Mucosa of gallbladder (tissue), 1 donor: ENCODE data around the gene ASCC1. TPM values are rescaled to one million over a fixed set of nuclear protein-coding genes. Genes with fewer than 3 reads are reported as not detected.
A peak's percentile ranks its signal among the peaks of the same experiment; 100 is the strongest.
"Not testable (repeated sequence)": the region's sequence is repeated elsewhere in the genome, so short reads cannot be mapped to it uniquely, and the experiment has no call there.

ENCODE experiments used
- DNase-seq: peaks from one replicate; pipeline ENCODE4 v3.0.0-alpha.2; 2020; ENCODE audit warnings: low spot score
- total RNA-seq: library from RNA; stranded (reverse); gene quantifications from one replicate; pipeline ENCODE4 v1.2.1, GENCODE V29; 2021
- donor health status: DM: no; HTN: no; CAD: no.

The ASCC1 gene
- total RNA-seq, 1 donor from 2014 or later, result 27.5 TPM

DNA sequence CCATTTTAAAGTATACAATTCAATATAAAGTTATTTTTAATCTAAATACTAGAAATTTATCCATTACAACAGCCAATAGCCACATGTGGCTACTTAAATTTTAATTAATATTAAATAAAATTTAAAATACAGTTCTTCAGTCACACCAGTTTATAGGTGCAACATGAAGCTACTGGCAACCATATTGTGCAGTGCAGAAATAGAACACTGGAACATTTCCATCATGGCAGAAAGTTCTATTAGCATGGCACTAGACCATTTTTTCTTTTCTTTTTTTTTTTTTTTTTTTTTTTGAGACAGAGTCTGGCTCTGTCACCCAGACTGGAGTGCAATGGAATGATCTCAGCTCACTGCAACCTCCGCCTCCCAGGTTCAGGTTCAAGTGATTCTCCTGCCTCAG lies 5.2 kb upstream of the ASCC1 start:
- DNase-seq, result no peak

DNA sequence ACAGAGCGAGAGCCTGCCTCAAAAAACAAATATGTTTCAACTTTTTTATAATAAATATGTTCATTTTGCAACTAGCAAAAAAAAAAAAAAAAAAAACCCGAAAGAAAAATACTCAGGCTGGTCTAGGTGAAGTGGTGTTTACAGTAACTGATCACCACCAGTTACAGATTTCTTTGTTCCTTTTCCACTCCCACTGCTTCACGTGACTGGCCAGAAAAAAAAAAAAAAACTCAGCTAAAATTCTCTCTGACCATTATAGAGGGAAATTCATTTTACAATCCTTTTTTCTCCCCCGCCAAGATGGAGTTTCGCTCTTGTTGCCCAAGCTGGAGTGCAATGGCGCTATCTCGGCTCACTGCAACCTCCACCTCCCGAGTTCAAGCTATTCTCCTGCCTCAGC lies 4.6 kb upstream of the ASCC1 start:
- DNase-seq, result no peak

DNA sequence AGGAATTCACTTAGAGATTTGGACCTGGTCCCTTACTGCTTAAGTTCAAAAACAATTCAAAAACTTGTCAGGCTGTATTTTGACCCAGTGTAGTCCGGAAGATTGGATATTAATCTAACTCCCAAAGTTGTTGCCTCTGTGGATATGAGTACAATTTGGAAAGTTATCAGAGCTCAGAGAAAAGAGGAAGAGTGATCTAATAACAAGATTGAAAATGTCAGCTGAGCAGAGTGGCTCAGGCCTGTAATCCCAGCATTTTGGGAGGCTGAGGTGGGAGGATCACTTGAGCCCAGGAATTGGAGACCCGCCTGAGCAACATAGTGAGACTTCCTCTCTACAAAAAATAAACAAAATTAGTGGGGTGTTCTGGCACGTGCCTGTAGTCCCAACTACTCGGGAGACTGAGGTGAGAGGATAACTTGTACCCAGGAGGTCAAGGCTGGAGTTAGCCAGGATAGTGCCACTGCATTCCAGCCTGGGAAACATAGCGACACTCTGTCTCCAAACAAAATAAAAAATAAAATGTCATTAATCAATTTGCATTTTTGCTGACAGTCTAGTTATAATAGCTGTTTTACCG lies 3.2 kb upstream of the ASCC1 start:
- no peak for DNase-seq

DNA sequence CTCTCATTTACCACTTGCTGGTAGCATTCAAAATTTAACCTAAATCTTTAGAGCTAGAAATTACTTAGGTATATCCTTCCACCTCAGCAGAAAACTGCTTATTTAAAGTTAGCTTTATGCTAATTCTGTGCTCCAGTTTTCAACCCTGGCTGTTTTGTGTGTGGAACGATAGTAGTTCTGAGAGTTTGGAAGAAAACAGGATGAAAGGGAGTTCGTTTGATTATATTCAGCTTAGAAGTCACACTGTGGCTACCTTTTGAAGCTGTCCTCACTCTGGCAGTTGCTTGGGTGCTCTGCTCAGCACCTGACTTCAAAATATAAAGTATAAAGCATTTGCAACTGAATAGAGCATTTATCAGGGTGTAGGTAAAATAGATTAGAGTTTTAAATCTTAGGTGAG lies 2.6 kb upstream of the ASCC1 start:
- DNase-seq, result no peak

DNA sequence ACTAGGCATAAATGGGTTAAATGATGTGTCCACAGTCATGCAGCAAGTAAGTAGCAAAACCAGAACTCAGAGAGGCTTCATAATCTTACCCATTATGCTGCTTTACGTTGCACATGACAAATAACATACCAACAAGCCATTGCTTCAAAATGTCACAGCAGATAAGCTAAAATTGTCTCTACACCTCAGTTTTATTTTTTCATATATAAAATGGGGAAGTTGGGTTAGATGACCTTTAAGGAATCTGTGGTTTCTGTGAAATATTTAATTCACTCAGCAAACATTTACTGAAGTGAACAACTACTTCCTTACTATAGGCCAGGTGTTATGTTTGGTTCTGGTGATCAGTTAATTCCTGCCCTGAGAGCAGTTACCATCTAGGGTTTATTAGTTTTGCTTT lies 2.2 kb upstream of the ASCC1 start:
- DNase-seq, result no peak

DNA sequence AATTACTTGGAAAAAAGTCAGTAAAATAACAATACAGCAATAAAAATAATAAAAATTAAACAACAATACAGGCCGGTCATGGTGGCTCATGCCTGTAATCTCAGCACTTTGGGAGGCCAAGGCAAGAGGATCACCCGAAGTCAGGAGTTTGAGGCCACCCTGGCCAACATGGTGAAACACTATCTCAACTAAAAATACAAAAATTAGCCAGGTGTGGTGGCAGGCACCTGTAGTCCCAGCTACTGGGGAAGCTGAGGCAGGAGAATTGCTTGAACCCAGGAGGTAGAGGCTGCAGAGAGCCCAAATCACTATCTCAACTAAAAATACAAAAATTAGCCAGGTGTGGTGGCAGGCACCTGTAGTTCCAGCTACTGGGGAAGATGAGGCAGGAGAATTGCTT lies 4.2 kb downstream of the ASCC1 start:
- DNase-seq, result not testable (repeated sequence)

DNA sequence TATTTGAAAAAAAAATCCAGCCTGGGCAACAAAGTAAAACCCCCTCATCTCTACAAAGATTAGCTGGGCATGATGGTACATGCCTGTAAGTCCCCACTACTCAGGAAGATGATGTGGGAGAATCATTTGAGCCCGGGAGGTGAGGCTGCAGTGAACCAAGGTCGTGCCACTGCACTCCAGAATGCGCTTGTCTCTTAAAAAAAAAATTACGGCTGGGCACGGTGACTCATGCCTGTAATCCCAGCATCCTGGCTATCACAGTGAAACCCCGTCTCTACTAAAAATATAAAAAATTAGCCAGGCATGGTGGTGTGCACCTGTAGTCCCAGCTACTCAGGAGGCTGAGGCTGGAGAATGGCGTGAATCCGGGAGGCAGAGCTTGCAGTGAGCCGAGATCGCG lies 4.7 kb downstream of the ASCC1 start:
- not testable (repeated sequence) for DNase-seq

DNA sequence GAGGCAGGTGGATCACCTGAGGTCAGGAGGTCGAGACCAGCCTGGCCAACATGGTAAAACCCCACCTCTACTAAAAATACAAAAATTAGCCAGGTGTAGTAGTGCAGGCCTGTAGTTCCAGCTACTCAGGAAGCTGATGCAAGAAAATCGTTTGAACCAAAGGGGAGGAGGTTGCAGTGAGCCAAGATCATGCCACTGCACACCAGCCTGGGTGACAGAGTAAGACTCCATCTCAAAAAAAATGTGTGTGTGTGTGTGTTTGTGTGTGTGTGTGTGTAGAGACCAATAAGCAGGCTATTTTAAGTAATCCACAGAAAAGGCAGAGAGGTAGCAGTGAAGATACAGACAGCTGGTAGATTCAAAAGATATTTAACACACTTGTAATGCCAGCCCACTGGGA lies 7.5 kb downstream of the ASCC1 start:
- DNase-seq, result not testable (repeated sequence)

DNA sequence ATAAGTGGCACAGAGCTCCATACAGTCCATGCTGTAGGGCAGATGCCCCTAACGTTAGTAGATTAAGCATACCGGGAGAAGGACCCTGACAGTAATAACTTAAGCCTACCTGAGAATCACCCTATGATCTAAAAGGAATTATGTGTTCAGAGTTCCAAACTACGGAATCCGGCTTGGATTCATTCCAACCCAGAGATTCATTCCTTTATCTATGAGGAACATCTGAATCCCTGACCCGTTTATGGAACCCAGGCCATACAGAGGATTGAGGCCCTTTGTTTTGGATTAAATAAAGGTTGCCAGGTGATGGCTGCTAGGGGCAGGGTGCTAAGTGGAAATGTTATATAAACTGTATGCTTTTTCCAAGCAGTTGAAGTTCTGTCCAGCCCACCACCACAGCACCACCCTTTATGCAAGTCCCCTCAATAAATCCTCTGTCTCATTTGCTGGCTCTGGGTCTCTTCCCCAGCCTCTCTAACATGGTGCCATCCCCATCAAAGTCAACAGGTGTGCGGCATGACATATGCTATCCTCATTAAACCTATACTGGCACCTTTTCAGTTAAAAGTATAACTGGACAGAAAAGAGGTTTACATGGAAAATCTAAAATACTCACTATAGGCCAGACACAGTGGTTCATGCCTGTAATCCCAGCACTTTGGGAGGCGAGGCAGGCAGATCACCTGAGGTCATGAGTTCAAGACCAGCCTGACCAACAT lies 9.4 kb downstream of the ASCC1 start:
- no peak for DNase-seq

DNA sequence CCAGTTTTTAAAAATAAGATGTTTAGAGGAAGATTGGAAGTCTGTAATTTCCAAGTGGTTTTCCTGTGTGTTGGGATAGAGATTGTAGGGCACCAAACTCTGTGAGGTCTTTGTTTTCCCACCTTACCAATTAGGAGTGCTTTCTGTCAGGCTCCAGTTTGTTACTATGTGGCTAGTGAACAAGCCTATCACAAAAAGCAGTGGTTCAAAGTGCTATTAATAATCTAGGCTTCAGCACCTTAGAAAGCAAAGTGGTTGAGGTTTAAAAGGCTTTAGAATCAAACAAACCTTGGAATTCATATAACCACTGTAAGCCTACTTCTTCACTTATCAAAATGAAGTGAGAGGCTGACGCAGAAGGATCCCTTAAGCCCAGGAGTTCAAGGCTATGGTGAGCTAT lies 11.4 kb downstream of the ASCC1 start:
- no peak for DNase-seq

DNA sequence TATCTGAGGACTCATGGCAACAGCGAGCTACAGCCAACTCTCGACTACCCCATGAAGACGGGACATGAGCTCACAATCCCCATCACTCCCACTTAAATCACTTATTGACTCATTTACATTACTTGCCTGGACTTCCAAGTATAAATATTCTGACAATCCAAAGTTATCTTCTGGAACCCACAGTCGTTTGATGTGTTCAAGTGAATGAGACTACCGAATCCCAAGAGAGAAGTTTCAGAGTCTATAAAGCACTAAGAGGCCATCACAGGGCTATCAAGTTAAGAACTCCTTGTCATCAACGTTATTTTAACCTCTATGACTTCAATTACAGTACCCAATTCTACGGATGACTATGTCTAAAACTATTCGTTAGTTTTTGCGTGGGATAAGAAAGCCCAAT lies 11.8 kb downstream of the ASCC1 start:
- DNase-seq, result no peak

DNA sequence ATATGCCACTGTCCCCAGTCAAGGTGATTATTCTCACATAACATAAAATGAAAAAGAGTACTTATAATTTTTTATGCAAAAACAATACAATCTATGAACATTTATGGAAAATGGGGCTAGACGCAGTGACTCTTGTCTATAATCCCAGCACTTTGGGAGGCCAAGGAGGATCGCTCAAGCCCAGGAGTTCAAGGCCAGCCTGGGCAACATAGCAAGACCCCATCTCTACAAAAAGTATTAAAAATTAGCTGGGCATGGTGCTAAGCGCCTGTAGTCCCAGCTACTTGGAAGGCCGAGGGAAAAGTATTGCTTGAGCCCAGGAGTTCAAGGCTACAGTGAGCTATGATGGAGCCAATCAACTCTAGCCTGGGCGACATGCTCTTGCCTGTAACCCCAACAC lies 14.8 kb downstream of the ASCC1 start:
- no peak for DNase-seq

DNA sequence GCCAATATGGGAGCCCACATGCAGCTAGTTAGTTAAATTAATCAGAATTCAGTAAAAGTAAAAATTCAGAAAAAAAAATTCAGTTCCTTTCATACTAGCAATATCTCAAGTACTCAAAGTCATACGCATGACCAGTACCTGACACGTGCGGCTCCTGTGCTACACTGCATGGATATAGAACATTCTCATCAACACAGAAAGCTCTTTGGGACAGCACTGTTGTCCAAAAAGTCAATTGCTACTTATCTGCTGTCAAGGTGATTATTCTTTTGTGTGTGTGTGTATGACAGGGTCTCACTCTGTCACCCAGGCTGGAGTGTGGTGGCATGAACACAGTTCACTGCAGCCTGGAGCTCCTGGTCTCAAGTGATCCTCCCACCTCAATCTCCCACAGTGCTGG lies 15.2 kb downstream of the ASCC1 start:
- no peak for DNase-seq

DNA sequence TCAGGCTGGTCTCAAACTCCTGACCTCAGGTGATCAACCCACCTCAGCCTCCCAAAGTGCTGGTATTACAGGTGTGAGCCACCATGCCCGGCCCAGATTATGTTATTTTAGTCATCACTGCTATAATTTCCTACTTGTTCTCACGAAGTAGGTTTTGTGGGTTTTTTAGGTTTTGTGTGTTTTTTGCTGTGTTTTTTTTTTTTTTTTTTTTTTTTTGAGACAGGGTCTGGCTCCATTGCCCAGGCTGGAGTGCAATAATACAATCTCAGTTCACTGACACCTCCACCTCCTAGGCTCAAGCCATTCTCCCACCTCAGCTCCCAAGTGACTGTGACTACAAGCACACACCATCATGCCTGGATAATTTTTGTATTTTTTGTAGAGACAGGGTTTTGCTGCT lies 21.1 kb downstream of the ASCC1 start:
- no peak for DNase-seq

DNA sequence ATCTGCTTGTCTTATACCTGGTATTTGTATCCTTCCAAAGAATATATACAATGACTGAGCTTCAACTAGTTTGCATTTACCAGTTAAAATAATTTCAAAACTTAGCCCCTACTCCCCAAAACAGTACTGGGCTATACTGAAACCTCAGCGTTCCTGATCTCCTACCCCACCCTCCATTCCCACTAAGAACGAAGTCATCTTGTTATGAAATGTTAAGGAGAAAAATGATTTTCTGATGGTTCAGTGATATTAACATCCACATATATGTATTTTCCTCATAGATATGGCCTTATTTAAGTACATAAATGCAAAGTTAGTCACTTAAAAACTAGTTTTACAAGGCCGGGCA lies 29.1 kb downstream of the ASCC1 start:
- DNase-seq, result no peak

DNA sequence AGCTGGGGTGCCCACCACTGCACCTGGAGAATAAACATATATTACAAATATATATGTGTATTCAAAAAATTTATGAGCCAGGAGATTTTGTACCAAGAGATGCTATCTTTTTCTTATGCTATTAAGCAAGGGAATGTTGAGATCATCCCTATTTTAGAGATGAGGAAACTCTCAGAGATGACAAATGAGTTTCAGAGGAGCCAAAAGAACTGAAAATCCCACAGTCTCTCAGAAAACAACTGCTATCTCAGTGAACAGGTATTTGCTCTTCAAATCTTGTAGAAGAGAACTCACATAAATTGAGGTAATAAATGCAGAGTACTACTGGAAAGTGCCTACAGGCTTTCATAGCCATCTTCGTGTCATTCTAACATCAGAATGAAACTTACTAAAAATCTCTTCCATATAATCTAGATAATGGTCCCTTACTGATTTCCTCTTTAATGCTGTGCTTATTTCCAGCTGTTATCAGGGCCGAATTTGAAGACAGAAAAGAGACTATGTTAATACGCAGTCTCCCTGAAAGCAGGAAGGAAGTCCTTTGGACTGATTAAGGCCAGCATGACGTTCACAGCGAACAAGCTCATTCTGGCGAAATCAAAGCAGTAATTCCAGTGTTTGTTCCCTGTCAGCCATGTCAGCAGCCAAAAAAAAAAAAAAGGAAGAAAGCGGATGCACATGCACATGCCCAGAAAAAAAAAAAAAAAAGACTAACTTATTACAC lies 29.7 kb downstream of the ASCC1 start:
- DNase-seq, result peak; percentile 44

DNA sequence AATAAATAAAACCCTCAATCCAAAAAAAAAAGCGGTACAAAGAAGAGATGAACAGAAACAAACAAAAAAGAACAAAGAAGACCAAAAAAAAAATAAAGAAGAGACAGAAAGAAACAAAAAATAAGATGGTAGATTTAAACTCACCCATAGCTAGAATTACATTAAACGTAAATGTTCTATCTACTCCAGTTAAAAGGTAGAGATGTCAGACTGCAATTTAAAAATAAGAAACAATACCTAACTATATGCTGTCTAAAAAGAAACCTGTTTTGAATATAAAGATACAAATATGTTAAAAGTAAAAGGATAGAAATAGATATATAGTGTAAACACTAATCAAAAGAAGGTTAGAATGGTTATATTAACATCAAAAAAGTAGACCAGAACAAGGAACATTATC lies 31.9 kb downstream of the ASCC1 start:
- DNase-seq, result no peak

DNA sequence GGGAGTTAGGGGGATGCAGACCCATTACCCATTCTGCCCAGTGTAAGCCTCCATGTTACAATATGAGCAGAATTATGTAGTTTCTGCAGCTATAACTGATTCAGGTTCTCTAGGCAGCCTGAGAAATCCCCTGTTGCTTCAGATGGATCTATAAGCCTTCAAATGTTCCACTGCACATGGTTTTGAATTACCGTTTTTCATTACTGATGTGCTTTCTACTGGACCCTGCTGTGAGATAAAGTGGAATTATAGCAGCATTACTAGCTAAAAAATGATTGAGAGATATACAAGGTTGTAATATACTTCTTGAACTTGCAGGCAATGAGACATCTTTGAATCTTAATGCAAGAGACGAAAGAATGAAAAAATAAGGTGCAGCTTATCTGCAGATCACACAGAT lies 38.6 kb downstream of the ASCC1 start:
- DNase-seq, result no peak

DNA sequence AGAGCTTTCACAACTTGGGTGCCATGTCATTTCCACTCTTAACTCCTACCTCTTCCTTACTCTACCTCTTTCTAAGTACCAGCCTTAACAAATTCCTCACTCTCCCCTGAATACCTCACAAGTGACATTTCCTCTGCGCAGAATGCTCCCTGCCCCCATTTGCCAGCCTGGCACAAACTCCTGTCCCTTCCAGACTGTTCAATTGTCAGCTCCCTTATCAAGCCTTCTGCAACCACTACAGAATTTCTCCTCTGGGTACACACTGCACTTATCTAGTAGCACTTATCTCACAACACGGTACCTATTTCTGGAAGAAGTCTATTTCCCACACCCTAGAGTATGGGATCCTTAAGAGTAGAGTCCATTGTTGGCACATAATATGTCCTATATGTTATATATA lies 39.4 kb downstream of the ASCC1 start:
- DNase-seq, result no peak

DNA sequence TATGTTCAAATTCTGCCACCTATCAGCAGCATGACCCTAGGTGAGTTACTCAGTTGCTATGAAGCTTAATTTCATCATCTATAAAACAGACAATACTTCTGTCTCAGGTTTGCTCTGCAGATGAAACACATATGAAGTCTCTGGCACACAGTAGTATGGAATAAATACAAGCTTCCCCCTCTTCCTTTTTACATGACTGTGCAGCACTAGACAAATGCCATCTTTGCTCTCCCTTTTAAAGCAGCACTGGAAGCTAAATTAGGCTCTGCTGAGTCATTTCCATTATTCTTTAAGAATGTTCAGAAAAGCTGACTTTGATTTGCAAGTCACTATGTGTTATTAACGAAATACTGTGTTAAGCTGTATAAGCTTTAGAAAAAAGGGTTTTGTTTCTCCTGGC lies 40.9 kb downstream of the ASCC1 start:
- no peak for DNase-seq

DNA sequence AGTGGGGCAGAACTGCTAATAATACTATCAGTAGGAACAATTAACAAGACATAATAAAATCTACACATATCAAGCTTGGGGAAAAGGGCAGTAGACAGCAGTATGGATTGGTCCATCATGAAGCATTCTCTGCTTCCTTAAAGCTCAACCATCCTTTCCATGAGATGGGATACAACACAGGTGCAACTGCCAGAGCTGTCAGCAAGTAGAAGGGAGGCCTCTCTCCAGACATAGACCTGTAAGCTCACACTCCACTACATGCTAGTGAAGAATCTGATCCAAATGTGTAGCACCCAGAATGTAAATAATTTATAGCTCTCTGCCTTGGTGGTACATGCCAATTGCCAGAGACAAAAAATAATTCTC lies 41.8 kb downstream of the ASCC1 start:
- no peak for DNase-seq

DNA sequence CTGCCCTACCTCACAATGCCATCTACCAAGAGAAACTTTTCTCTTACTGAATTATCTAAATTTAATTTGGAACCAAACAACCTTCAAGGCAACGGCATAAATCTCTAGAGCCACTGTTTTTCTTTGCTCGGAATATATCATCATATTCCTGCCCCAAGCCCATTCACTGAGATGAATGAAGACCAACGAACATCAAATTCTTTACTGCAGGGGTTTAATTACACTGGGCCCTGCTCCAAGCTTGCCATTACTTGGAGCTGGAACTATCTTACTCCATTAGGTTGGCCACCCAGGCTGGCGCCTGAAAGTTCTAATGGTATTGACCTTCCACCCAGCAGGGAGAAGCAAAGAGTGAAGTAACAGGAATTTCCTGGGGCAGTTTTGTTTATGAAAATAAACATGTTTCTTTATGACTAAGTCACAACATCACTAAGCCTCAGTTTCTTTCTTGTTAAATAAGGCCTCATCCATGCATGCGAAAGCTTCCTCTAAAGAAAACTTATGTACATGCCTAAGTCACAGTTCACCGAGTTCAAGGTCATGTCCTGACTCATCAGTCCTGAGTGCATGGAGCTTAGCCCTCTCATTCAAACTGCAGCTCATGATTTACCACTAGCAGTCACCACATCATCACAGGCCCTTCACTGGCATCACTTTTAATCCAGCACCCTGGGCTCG lies 42.3 kb downstream of the ASCC1 start:
- DNase-seq, result no peak

DNA sequence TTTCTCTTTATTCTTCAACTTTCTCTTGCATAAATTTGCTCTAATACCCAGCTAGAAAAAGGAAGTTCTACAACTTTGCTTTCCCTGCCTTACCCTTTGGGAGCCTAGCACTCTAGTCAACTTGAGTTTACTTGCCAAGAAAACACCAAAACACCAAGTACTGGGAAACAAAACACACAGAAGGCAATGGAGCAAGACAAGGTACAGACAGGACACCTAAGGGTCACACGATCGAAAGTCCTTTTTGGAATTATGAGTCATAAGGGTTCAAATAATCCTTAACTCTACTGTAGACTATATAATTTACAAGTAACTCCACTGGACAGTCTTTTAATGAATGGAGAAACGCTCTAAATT lies 42.8 kb downstream of the ASCC1 start:
- DNase-seq, result no peak
